ENCODE data around the gene ASTN2.

- TF ChIP-seq CTCF (IDR thresholded peaks at IDR 0.05; ENCODE audit: low read depth, low read length, missing input control) (no peak), REST (IDR thresholded peaks at IDR 0.05) (no peak), YY1 (IDR thresholded peaks at IDR 0.05) (no peak), RAD21 (IDR thresholded peaks at IDR 0.05) (no peak), GABPA (IDR thresholded peaks at IDR 0.05 in 1 of 2, conservative IDR thresholded peaks at IDR 0.05 in 1 of 2) (no peak)
These were observed 623.5 kb downstream of the ASTN2 start for GRCh38 chr9:116791326-116791725.

Measured in liver (tissue), 3 donors.